Transverse colon (tissue), 4 donors: Measurements from ENCODE around the gene ZPBP2. TPM values are rescaled to one million over a fixed set of nuclear protein-coding genes. Genes with fewer than 3 reads are reported as not detected.
"Not testable (repeated sequence)": the region's sequence is repeated elsewhere in the genome, so short reads cannot be mapped to it uniquely, and the experiment has no call there.

Experiments used
- DNase-seq: peaks from one replicate; pipeline ENCODE4 v3.0.0-alpha.2; 2019
- H3K27ac ChIP-seq, 4 donors: fragments of 200-600 bp; sonication (generic); 2 replicates each; pipeline ENCODE4 v1.5.1; 2016 to 2018; ENCODE audit warnings: inconsistent platforms in 4 of 4
- H3K27me3 ChIP-seq: fragments of 200-600 bp; sonication (generic); 2 replicates; pipeline ENCODE4 v1.5.1; 2017; ENCODE audit warnings: inconsistent platforms
- H3K36me3 ChIP-seq, 4 donors: fragments of 200-600 bp; sonication (generic); 2 replicates each; pipeline ENCODE4 v1.5.1; 2017 to 2019; ENCODE audit warnings: inconsistent platforms in 4 of 4
- H3K4me1 ChIP-seq, 4 donors: fragments of 200-600 bp; sonication (generic); 2 replicates each; pipeline ENCODE4 v1.5.1; 2017 to 2020; ENCODE audit warnings: inconsistent platforms in 4 of 4
- H3K4me3 ChIP-seq, 4 donors: fragments of 200-600 bp; sonication (generic); 1 replicate in 1 of 4; 2 replicates in 3 of 4; pipeline versions ENCODE4 v1.5.1 to v1.6.1; 2017 to 2019; ENCODE audit warnings: inconsistent platforms in 4 of 4
- H3K9me3 ChIP-seq, 2 donors: fragments of 200-600 bp; sonication (generic); 2 replicates each; pipeline ENCODE4 v1.5.1; 2017 to 2019; ENCODE audit warnings: inconsistent platforms in 2 of 2
- CTCF ChIP-seq, 5 experiments: fragments of 200-600 bp in 3 of 5; fragments of 450-650 bp in 2 of 5; sonication (generic) in 3 of 5; IDR thresholded peaks; 1 replicate in 2 of 5; 2 replicates in 3 of 5; pipeline ENCODE4 v1.5.1; 2016 to 2017; ENCODE audit warnings: antibody characterized with exemption in 5 of 5, inconsistent platforms in 3 of 5, mild to moderate bottlenecking in 2 of 5, moderate library complexity in 1 of 5
- EP300 ChIP-seq: sonication (generic); formaldehyde crosslinking; IDR thresholded peaks from one replicate; pipeline ENCODE4 v1.6.1; 2017; ENCODE audit warnings: antibody characterized with exemption, low read depth
- POLR2A ChIP-seq: fragments of 450-650 bp; IDR thresholded peaks from one replicate; pipeline ENCODE4 v1.6.1; 2016; ENCODE audit warnings: antibody characterized with exemption, mild to moderate bottlenecking, moderate library complexity
- POLR2AphosphoS5 ChIP-seq, 3 donors: sonication (generic); formaldehyde crosslinking; IDR thresholded peaks; one replicate each; pipeline ENCODE4 v1.6.1; 2016; ENCODE audit warnings: antibody characterized with exemption in 3 of 3
- WGBS, 2 donors: methylation state at CpG; one replicate each; pipeline ENCODE4 v1.1.5; 2018; ENCODE audit warnings: low coverage in 1 of 2; 5-methylcytosine and 5-hydroxymethylcytosine counted together
- in situ Hi-C, 4 donors: fragments of 200-750 bp; cut with MboI; loops; one replicate each; pipeline versions ENCODE4 v1.15.0 to v1.15.1; 2017; ENCODE audit warnings: low sequenced_read_pairs in 3 of 4, low pct_ligation_motif_present in 1 of 4, low pct_unique_long_range_greater_than_20kb in 1 of 4
- intact Hi-C: fragments of 100-400 bp; cut with DNase I; formaldehyde crosslinking; loops from one replicate; pipeline ENCODE4 v1.15.1; 2023; ENCODE audit warnings: low total_unique reads
- total RNA-seq, 4 donors: library from RNA; depleted of rRNA; stranded (reverse); fragments of >200 nt; gene quantifications; one replicate each; pipeline ENCODE4 v1.1.0, GENCODE V29; 2016

The ZPBP2 gene
- total RNA-seq, 4 donors from 2014 or later: 0.27 TPM; not detected in 3

GRCh38 chr17:39852239-39852638 is 15.8 kb upstream of the ZPBP2 start:
- Histone ChIP-seq H3K36me3 (no peaks in the 10 kb centered on the region), H3K27me3 (peaks cover 21% of the 10 kb centered on the region), H3K27ac (no peak overlapping the region), H3K4me1 (no peaks in the 10 kb centered on the region), H3K9me3 (no peaks in the 10 kb centered on the region), H3K4me3 (no peak overlapping the region)
- no peak for DNase-seq
- 53 to 56% methylated on average over 3 of the region's 3 CpGs for WGBS, 2 donors
- intact Hi-C loops (no loop called here), in situ Hi-C loops (no loop called here)
- TF ChIP-seq CTCF (IDR thresholded peaks at IDR 0.05): no peak
- no peak for TF ChIP-seq EP300
- TF ChIP-seq POLR2A: no peak
- no peak for TF ChIP-seq POLR2AphosphoS5 (IDR thresholded peaks at IDR 0.05)

DNA sequence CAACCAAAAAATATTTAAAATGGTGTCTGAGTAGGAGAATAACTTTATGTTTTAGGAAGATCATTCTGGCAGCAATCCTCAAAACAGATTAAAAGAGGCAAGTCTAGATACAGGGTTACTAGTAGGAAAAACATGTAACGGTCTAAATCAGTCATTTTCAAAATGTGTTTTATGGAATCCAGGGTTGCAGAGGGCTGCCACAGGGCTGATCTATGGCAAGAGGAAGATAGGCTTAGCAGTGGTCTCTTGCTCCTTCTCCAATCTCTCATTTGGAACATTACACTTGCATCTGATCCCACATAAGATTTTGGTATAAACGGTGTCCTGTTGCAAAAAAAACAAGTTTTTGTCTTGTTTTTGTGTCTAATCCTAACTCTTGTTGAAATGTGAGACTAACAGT is 13.1 kb upstream of the ZPBP2 start:
- H3K27ac ChIP-seq: no peak overlapping the region
- H3K4me3 ChIP-seq: no peak overlapping the region
- DNase-seq: no peak
- H3K27me3 ChIP-seq: peaks cover 6% of the 10 kb centered on the region
- in situ Hi-C loops (no loop called here), intact Hi-C loops (no loop called here)
- no peak for TF ChIP-seq POLR2A
- TF ChIP-seq POLR2AphosphoS5 (IDR thresholded peaks at IDR 0.05): no peak
- no peak for TF ChIP-seq EP300
- no peak for TF ChIP-seq CTCF (IDR thresholded peaks at IDR 0.05)
- no peaks in the 10 kb centered on the region for H3K4me1 ChIP-seq
- H3K9me3 ChIP-seq: no peaks in the 10 kb centered on the region
- 69 to 76% methylated on average over 2 of the region's 2 CpGs for WGBS, 2 donors
- no peaks in the 10 kb centered on the region for H3K36me3 ChIP-seq

DNA sequence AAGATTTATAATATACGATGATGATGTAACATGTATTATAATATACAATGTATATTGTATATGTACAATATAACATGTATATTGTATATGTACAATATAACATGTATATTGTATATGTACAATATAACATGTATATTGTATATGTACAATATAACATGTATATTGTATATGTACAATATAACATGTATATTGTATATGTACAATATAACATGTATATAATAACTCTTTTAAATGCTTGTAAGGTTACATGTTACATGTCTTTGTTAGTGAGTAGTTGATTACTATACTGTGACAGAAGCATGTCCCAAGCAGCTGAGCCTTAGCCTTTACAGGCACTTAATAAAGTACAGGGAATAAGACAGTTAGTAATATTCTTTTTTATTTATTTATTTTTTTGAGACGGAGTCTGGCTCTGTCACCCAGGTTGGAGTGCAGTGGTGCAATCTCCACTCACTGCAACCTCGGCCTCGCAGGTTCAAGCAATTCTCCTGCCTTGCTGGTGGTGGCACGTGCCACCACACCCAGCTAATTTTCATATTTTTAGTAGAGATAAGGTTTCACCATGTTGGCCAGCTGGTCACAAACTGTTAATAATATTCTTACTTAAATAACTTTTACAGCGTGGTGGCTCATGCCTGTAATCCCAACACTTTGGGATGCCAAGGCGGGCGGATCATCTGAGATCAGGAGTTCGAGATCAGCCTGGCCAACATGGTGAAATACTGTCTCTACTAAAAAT is 11.9 kb upstream of the ZPBP2 start:
- peaks cover 18% of the 10 kb centered on the region for H3K27me3 ChIP-seq
- H3K27ac ChIP-seq, DNase-seq, H3K9me3 ChIP-seq, in situ Hi-C loops, H3K36me3 ChIP-seq, H3K4me3 ChIP-seq, H3K4me1 ChIP-seq, intact Hi-C loops: not testable (repeated sequence)
- WGBS, 2 donors: 82 to 86% methylated on average over 8 to 9 of the region's 9 CpGs

GRCh38 chr17:39861235-39861634 is 6.8 kb upstream of the ZPBP2 start:
- peaks cover 64% of the 10 kb centered on the region for H3K27me3 ChIP-seq
- in situ Hi-C loops: no loop called here
- WGBS, 2 donors: 74 to 77% methylated on average over 5 of the region's 5 CpGs

More at GRCh38 chr17:39861235-39861634, 6.8 kb upstream of the ZPBP2 start:
- peaks cover 0 to 17% (median 8%) of the 10 kb centered on the region in 4 donors for H3K4me1 ChIP-seq
- peak overlapping the region; percentile 6 to 29 (median 20) for H3K27ac ChIP-seq
- TF ChIP-seq CTCF (IDR thresholded peaks at IDR 0.05) (no peak), POLR2A (no peak), EP300 (no peak), POLR2AphosphoS5 (IDR thresholded peaks at IDR 0.05) (no peak)
- no peak for DNase-seq
- H3K4me3 ChIP-seq: no peak overlapping the region
- intact Hi-C loops: no loop called here
- H3K9me3 ChIP-seq: no peaks in the 10 kb centered on the region
- H3K36me3 ChIP-seq: no peaks in the 10 kb centered on the region
